GM12878 (cell line): Measurements from ENCODE around the gene MCM8. TPM values are rescaled to one million over a fixed set of nuclear protein-coding genes. Genes with fewer than 3 reads are reported as not detected.

Source experiments
- ATAC-seq: fragments of 200-7000 bp; cut with Tn5 transposase; 3 replicates; pipeline ENCODE4 v1.9.1; 2020; ENCODE audit warnings: mild to moderate bottlenecking, moderate library complexity
- BruUV-seq: library from RNA; stranded (reverse); fragments of 400-500 nt; replicated peaks from 2 replicates; lab custom pipeline; 2021; lab: Mats Ljungman, UMichigan
- CTCF ChIA-PET: fragments of 300-600 bp; sonication (Branson Sonifier 250); formaldehyde crosslinking; extraction: SDS; loops from one replicate; lab custom pipeline; 2021; ENCODE audit warnings: inconsistent platforms; lab: Yijun Ruan, JAX
- POLR2A ChIA-PET: fragments of 350-600 bp; formaldehyde crosslinking; extraction: SDS; loops from one replicate; lab custom pipeline; 2021; ENCODE audit warnings: inconsistent platforms; lab: Charles Lee
- RAD21 ChIA-PET: fragments of 300-600 bp; sonication (Branson Sonifier 250); formaldehyde crosslinking; loops from one replicate; lab custom pipeline; 2023; ENCODE audit warnings: antibody characterized with exemption; ENCODE audit not compliant: unreplicated experiment; lab: Charles Lee
- SMC1A ChIA-PET: fragments of 300-600 bp; sonication (Branson Sonifier 250); formaldehyde crosslinking; loops from one replicate; lab custom pipeline; 2023; ENCODE audit not compliant: unreplicated experiment, uncharacterized antibody; lab: Charles Lee
- DNase-seq: peaks from one replicate; pipeline ENCODE4 v3.0.0-alpha.2; 2011; ENCODE audit warnings: low read depth, low spot score
- FAIRE-seq: peaks from 3 replicates; lab custom pipeline; 2011; peaks lifted over from hg19 to GRCh38; lab: Jason Lieb, UNC
- H2AFZ ChIP-seq: 2 replicates; pipeline ENCODE4 v1.6.0; 2011; ENCODE audit warnings: low read depth, low read length, control low read depth; ENCODE audit not compliant: control insufficient read depth
- H3K27ac ChIP-seq: 2 replicates; pipeline ENCODE4 v1.5.1; 2011; ENCODE audit warnings: control low read depth; ENCODE audit not compliant: control insufficient read depth, insufficient read depth
- H3K27me3 ChIP-seq, 2 experiments: replicated peaks in 1 of 2; 2 replicates each; pipeline versions ENCODE4 v1.6.0 to v1.6.1; 2011; ENCODE audit warnings: low read length in 1 of 2; ENCODE audit not compliant: control insufficient read depth in 2 of 2, insufficient read depth in 2 of 2
- H3K36me3 ChIP-seq, 2 experiments: 2 replicates each; pipeline ENCODE4 v1.5.1; 2011; ENCODE audit warnings: low read length in 1 of 2; ENCODE audit not compliant: control insufficient read depth in 2 of 2, insufficient read depth in 2 of 2
- H3K4me1 ChIP-seq: 2 replicates; pipeline ENCODE4 v1.6.1; 2011; ENCODE audit warnings: mild to moderate bottlenecking, low read length, moderate library complexity, mixed read lengths; ENCODE audit not compliant: control insufficient read depth, insufficient read depth
- H3K4me2 ChIP-seq: 2 replicates; pipeline ENCODE4 v1.6.0; 2011; ENCODE audit warnings: control low read depth; ENCODE audit not compliant: control insufficient read depth, insufficient read depth
- H3K4me3 ChIP-seq: fragments of 200-600 bp; sonication (generic); 2 replicates; pipeline ENCODE4 v1.5.1; 2016
- H3K79me2 ChIP-seq: 2 replicates; pipeline ENCODE4 v1.6.0; 2011; ENCODE audit warnings: low read length; ENCODE audit not compliant: control insufficient read depth, insufficient read depth
- H3K9ac ChIP-seq: 2 replicates; pipeline ENCODE4 v1.8.0; 2011; ENCODE audit warnings: low read length, control low read depth, mixed read lengths; ENCODE audit not compliant: control insufficient read depth, insufficient read depth
- H3K9me3 ChIP-seq: replicated peaks from 3 replicates; pipeline ENCODE4 v1.5.1; 2011; ENCODE audit warnings: mild to moderate bottlenecking, low read length; ENCODE audit not compliant: control insufficient read depth, insufficient read depth
- H4K20me1 ChIP-seq: 2 replicates; pipeline ENCODE4 v1.6.0; 2011; ENCODE audit not compliant: control insufficient read depth, insufficient read depth
- CBFB ChIP-seq: IDR thresholded peaks from 2 replicates; pipeline ENCODE4 v1.6.1; 2016; ENCODE audit warnings: antibody characterized with exemption, low read depth
- CHD2 ChIP-seq: IDR thresholded peaks from 2 replicates; pipeline ENCODE4 v1.6.1; 2011; ENCODE audit warnings: low read depth, low read length, improper control_type of control experiment, borderline replicate concordance
- CREM ChIP-seq: IDR thresholded peaks from 2 replicates; pipeline ENCODE4 v1.6.1; 2014; ENCODE audit warnings: antibody characterized with exemption, low read depth
- DPF2 ChIP-seq: fragments of 450-650 bp; IDR thresholded peaks from 2 replicates; pipeline ENCODE4 v1.6.1; 2017; ENCODE audit warnings: mild to moderate bottlenecking
- JUNB ChIP-seq: IDR thresholded peaks from 2 replicates; pipeline ENCODE4 v1.6.1; 2016; ENCODE audit warnings: antibody characterized with exemption, mild to moderate bottlenecking
- KLF5 ChIP-seq: fragments of 450-650 bp; IDR thresholded peaks from 2 replicates; pipeline ENCODE4 v1.6.1; 2014; ENCODE audit warnings: mild to moderate bottlenecking; ENCODE audit not compliant: partially characterized antibody
- PKNOX1 ChIP-seq: fragments of 450-650 bp; IDR thresholded peaks from 2 replicates; pipeline ENCODE4 v1.6.1; 2016; ENCODE audit warnings: mild to moderate bottlenecking
- POLR2A ChIP-seq: IDR thresholded peaks from 2 replicates; pipeline ENCODE4 v1.6.1; 2011; ENCODE audit warnings: low read depth, mild to moderate bottlenecking, low read length
- POU2F2 ChIP-seq: IDR thresholded peaks from 3 replicates; pipeline ENCODE4 v1.6.1; 2011; ENCODE audit warnings: low read depth, mild to moderate bottlenecking, low read length, borderline replicate concordance
- RBBP5 ChIP-seq: fragments of 200-600 bp; sonication (generic); conservative IDR thresholded peaks from 2 replicates; pipeline ENCODE4 v1.6.1; 2016
- RELB ChIP-seq: fragments of 450-650 bp; IDR thresholded peaks from 2 replicates; pipeline ENCODE4 v1.6.1; 2017; ENCODE audit warnings: low read depth, mild to moderate bottlenecking, moderate library complexity
- SMC3 ChIP-seq: IDR thresholded peaks from 2 replicates; pipeline ENCODE4 v1.6.1; 2011; ENCODE audit warnings: low read length, improper control_type of control experiment, borderline replicate concordance
- TARDBP ChIP-seq: IDR thresholded peaks from 2 replicates; pipeline ENCODE4 v1.6.1; 2016; ENCODE audit warnings: borderline replicate concordance
- TCF12 ChIP-seq: IDR thresholded peaks from 2 replicates; pipeline ENCODE4 v1.6.1; 2011; ENCODE audit warnings: low read depth, mild to moderate bottlenecking, low read length
- ZBED1 ChIP-seq: IDR thresholded peaks from 2 replicates; pipeline ENCODE4 v1.6.1; 2016; ENCODE audit warnings: borderline replicate concordance
- ZNF274 ChIP-seq: IDR thresholded peaks from one replicate; pipeline ENCODE4 v1.8.0; 2011; ENCODE audit not compliant: insufficient read length, insufficient read depth
- WGBS: methylation state at CpG from one replicate; pipeline ENCODE4 v1.1.6; 2016; ENCODE audit warnings: low lambda C conversion rate; ENCODE audit not compliant: insufficient replicate concordance, insufficient coverage; ENCODE audit errors: missing lambda C conversion rate; 5-methylcytosine and 5-hydroxymethylcytosine counted together
- in situ Hi-C: fragments of 300-500 bp; cut with MboI; formaldehyde crosslinking; loops from 9 replicates; pipeline ENCODE4 v1.14.3; 2018; ENCODE audit warnings: mixed read lengths
- intact Hi-C: fragments of 100-400 bp; cut with micrococcal nuclease; formaldehyde crosslinking; loops from one replicate; pipeline ENCODE4 v1.14.2; 2022; ENCODE audit not compliant: unreplicated experiment
- polyA plus RNA-seq, 11 experiments: library from polyadenylated mRNA; depleted of rRNA in 4 of 11; unstranded in 6 of 11; stranded (reverse) in 5 of 11; fragments of >200 nt; fragmentation: Nextera tagmentation in 4 of 11; fragmentation: Illumina TruSeq in 1 of 11; extraction: Ambion mirVana in 4 of 11; extraction: Trizol in 1 of 11; gene quantifications; 1 replicate in 1 of 11; 2 replicates in 10 of 11; pipeline versions ENCODE4 v1.2.1 to v1.2.3, GENCODE V29; 2011 to 2016; ENCODE audit warnings: inconsistent platforms in 2 of 11, missing spikeins in 2 of 11, low read depth in 1 of 11
- total RNA-seq, 4 experiments: library from RNA; depleted of rRNA in 3 of 4; stranded (reverse); fragments of >200 nt in 3 of 4; fragmentation: Illumina TruSeq in 1 of 4; extraction: Trizol in 1 of 4; gene quantifications; 2 replicates each; pipeline versions ENCODE4 v1.2.1 to v1.2.3, GENCODE V29; 2013 to 2021
- TF ChIP-seq, protein P1 (sequence below): fragments of 450-650 bp; IDR thresholded peaks from 2 replicates; pipeline ENCODE4 v1.6.1; 2017; ENCODE audit warnings: mild to moderate bottlenecking, low read depth, inconsistent platforms; ENCODE audit not compliant: poor library complexity, severe bottlenecking
- TF ChIP-seq, protein P2 (sequence below): fragments of 150-350 bp; IDR thresholded peaks from 2 replicates; pipeline ENCODE4 v1.6.1; 2016; ENCODE audit warnings: low read depth, low read length

The MCM8 gene
- total and polyA plus RNA-seq, 10 of the 15 experiments (the other 5 are each of a cell fraction or from before 2014, with no cell fraction given), result 3.2 to 28.2 (median 16.0) TPM

DNA sequence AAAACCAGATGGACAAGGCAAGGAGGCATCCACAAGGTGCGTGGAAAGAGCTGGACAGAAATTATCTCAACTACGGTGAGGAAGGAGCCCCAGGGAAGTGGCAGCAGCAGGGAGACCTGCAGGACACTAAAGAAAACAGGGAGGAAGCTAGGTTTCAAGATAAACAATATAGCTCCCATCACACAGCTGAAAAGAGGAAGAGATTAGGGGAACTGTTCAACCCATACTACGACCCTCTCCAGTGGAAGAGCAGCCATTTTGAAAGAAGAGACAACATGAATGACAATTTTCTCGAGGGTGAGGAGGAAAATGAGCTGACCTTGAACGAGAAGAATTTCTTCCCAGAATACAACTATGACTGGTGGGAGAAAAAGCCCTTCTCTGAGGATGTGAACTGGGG lies 27.0 kb upstream of the MCM8 start (continued):
- no peak for TF ChIP-seq RELB
- TF ChIP-seq ZNF274, result no peak
- TF ChIP-seq, protein P1, sequence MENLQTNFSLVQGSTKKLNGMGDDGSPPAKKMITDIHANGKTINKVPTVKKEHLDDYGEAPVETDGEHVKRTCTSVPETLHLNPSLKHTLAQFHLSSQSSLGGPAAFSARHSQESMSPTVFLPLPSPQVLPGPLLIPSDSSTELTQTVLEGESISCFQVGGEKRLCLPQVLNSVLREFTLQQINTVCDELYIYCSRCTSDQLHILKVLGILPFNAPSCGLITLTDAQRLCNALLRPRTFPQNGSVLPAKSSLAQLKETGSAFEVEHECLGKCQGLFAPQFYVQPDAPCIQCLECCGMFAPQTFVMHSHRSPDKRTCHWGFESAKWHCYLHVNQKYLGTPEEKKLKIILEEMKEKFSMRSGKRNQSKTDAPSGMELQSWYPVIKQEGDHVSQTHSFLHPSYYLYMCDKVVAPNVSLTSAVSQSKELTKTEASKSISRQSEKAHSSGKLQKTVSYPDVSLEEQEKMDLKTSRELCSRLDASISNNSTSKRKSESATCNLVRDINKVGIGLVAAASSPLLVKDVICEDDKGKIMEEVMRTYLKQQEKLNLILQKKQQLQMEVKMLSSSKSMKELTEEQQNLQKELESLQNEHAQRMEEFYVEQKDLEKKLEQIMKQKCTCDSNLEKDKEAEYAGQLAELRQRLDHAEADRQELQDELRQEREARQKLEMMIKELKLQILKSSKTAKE, result no peak
- no peak for TF ChIP-seq CBFB
- TF ChIP-seq TARDBP, result no peak
- TF ChIP-seq CREM, result no peak
- no peak for TF ChIP-seq ZBED1
- TF ChIP-seq PKNOX1, result no peak

GRCh38 chr20:5925551-5925950 lies 24.9 kb upstream of the MCM8 start:
- 30% methylated on average over 3 of the region's 3 CpGs for WGBS
- ChIA-PET SMC1A (interaction anchor here (1.1 kb wide), 1 partner anchor 396 kb away, joined by 3 read pairs; no protein-coding TSS in a partner anchor), CTCF (interaction anchor here (0.6 kb wide), 1 partner anchor 367 kb away, joined by 3 read pairs; no protein-coding TSS in a partner anchor), RAD21 (no interaction called here), POLR2A (interaction anchor here (0.6 kb wide), 1 partner anchor 393 kb away, joined by 3 read pairs; no protein-coding TSS in a partner anchor)
- BruUV-seq, result no TSS peak
- DNase-seq (no peak), ATAC-seq (no peak), FAIRE-seq (no peak)
- Histone ChIP-seq H3K4me3 (no peak overlapping the region), H4K20me1 (no peaks in the 10 kb centered on the region), H3K27me3 (peaks cover 0 to 3% of the 10 kb centered on the region in 2 experiments; a peak in 1 of 4 replicates), H3K9ac (no peak overlapping the region), H2AFZ (no peak overlapping the region), H3K79me2 (no peaks in the 10 kb centered on the region), H3K36me3 (no peaks in the 10 kb centered on the region), H3K4me1 (no peaks in the 10 kb centered on the region), H3K9me3 (no peaks in the 10 kb centered on the region), H3K4me2 (no peak overlapping the region), H3K27ac (no peak overlapping the region)
- intact Hi-C loops (no loop called here), in situ Hi-C loops (no loop called here)
- TF ChIP-seq SMC3 (no peak), POU2F2 (no peak), RBBP5 (no peak), DPF2 (no peak), CHD2 (no peak), KLF5 (no peak), POLR2A (no peak), TCF12 (no peak), JUNB (no peak)
- TF ChIP-seq, protein P2, sequence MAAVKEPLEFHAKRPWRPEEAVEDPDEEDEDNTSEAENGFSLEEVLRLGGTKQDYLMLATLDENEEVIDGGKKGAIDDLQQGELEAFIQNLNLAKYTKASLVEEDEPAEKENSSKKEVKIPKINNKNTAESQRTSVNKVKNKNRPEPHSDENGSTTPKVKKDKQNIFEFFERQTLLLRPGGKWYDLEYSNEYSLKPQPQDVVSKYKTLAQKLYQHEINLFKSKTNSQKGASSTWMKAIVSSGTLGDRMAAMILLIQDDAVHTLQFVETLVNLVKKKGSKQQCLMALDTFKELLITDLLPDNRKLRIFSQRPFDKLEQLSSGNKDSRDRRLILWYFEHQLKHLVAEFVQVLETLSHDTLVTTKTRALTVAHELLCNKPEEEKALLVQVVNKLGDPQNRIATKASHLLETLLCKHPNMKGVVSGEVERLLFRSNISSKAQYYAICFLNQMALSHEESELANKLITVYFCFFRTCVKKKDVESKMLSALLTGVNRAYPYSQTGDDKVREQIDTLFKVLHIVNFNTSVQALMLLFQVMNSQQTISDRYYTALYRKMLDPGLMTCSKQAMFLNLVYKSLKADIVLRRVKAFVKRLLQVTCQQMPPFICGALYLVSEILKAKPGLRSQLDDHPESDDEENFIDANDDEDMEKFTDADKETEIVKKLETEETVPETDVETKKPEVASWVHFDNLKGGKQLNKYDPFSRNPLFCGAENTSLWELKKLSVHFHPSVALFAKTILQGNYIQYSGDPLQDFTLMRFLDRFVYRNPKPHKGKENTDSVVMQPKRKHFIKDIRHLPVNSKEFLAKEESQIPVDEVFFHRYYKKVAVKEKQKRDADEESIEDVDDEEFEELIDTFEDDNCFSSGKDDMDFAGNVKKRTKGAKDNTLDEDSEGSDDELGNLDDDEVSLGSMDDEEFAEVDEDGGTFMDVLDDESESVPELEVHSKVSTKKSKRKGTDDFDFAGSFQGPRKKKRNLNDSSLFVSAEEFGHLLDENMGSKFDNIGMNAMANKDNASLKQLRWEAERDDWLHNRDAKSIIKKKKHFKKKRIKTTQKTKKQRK, result no peak
